ENCODE data around the gene BLOC1S1. TPM values are rescaled to one million over a fixed set of nuclear protein-coding genes. Genes with fewer than 3 reads are reported as not detected.

The BLOC1S1 gene
- total RNA-seq, 1 donor from 2014 or later, result 51.0 TPM

- H3K4me3 Mint-ChIP-seq (ENCODE audit: unreplicated experiment), result no peak overlapping the region
- Histone ChIP-seq H3K9me3 (ENCODE audit: insufficient read depth, low read depth, low read length) (no peaks in the 10 kb centered on the region), H4K20me1 (ENCODE audit: insufficient read depth, low read length) (no peaks in the 10 kb centered on the region), H3K27ac (ENCODE audit: low read depth, low read length) (no peak overlapping the region), H3K36me3 (ENCODE audit: insufficient read depth, low read length) (no peaks in the 10 kb centered on the region), H3K9ac (ENCODE audit: low read length) (no peak overlapping the region), H3K79me2 (ENCODE audit: insufficient read depth, low read length) (no peaks in the 10 kb centered on the region), H3K4me3 (ENCODE audit: insufficient read depth, low read depth, low read length) (no peak overlapping the region), H3K4me2 (ENCODE audit: low read length) (no peak overlapping the region), H2AFZ (ENCODE audit: low read depth, low read length) (no peak overlapping the region), H3K4me1 (ENCODE audit: insufficient read depth, low read length) (no peaks in the 10 kb centered on the region), H3K27me3 (ENCODE audit: insufficient read depth, low read length) (no peaks in the 10 kb centered on the region)
- no peak overlapping the region for H3K27ac Mint-ChIP-seq (ENCODE audit: unreplicated experiment)
- no peak for TF ChIP-seq EZH2 (IDR thresholded peaks at IDR 0.05; ENCODE audit: insufficient read depth, low read length)
- TF ChIP-seq CTCF (IDR thresholded peaks at IDR 0.05; ENCODE audit: insufficient read depth, low read depth, low read length), result no peak
- no peaks in the 10 kb centered on the region for H3K4me1 Mint-ChIP-seq (ENCODE audit: low read depth, unreplicated experiment)
- no peaks in the 10 kb centered on the region for H3K36me3 Mint-ChIP-seq (ENCODE audit: low read depth, unreplicated experiment)
- no peak for DNase-seq (ENCODE audit: low read depth)
- peaks cover 11% of the 10 kb centered on the region for H3K27me3 Mint-ChIP-seq (ENCODE audit: low read depth, unreplicated experiment)
- no peak for FAIRE-seq
- H3K9me3 Mint-ChIP-seq (ENCODE audit: unreplicated experiment), result peaks cover 1% of the 10 kb centered on the region
These were observed 44.1 kb upstream of the BLOC1S1 start for GRCh38 chr12:55671746-55672145.

- TF ChIP-seq EZH2 (IDR thresholded peaks at IDR 0.05; ENCODE audit: insufficient read depth, low read length) (no peak), CTCF (IDR thresholded peaks at IDR 0.05; ENCODE audit: insufficient read depth, low read depth, low read length) (no peak)
- Histone ChIP-seq H3K4me1 (ENCODE audit: insufficient read depth, low read length) (no peaks in the 10 kb centered on the region), H3K79me2 (ENCODE audit: insufficient read depth, low read length) (no peaks in the 10 kb centered on the region), H4K20me1 (ENCODE audit: insufficient read depth, low read length) (no peaks in the 10 kb centered on the region), H3K4me3 (ENCODE audit: insufficient read depth, low read depth, low read length) (no peak overlapping the region), H3K9ac (ENCODE audit: low read length) (no peak overlapping the region), H3K4me2 (ENCODE audit: low read length) (no peak overlapping the region), H2AFZ (ENCODE audit: low read depth, low read length) (no peak overlapping the region), H3K9me3 (ENCODE audit: insufficient read depth, low read depth, low read length) (no peaks in the 10 kb centered on the region), H3K27ac (ENCODE audit: low read depth, low read length) (no peak overlapping the region), H3K36me3 (ENCODE audit: insufficient read depth, low read length) (no peaks in the 10 kb centered on the region), H3K27me3 (ENCODE audit: insufficient read depth, low read length) (no peaks in the 10 kb centered on the region)
- Mint-ChIP-seq H3K27ac (ENCODE audit: unreplicated experiment) (no peak overlapping the region), H3K36me3 (ENCODE audit: low read depth, unreplicated experiment) (no peaks in the 10 kb centered on the region), H3K27me3 (ENCODE audit: low read depth, unreplicated experiment) (peaks cover 11% of the 10 kb centered on the region), H3K4me1 (ENCODE audit: low read depth, unreplicated experiment) (no peaks in the 10 kb centered on the region), H3K9me3 (ENCODE audit: unreplicated experiment) (peaks cover 1% of the 10 kb centered on the region), H3K4me3 (ENCODE audit: unreplicated experiment) (no peak overlapping the region)
- FAIRE-seq, result no peak
- DNase-seq (ENCODE audit: low read depth), result no peak
These were observed 42.2 kb upstream of the BLOC1S1 start for GRCh38 chr12:55673638-55674037.

- Histone ChIP-seq H3K4me2 (ENCODE audit: low read length) (no peak overlapping the region), H4K20me1 (ENCODE audit: insufficient read depth, low read length) (no peaks in the 10 kb centered on the region), H2AFZ (ENCODE audit: low read depth, low read length) (no peak overlapping the region), H3K27me3 (ENCODE audit: insufficient read depth, low read length) (no peaks in the 10 kb centered on the region), H3K4me1 (ENCODE audit: insufficient read depth, low read length) (no peaks in the 10 kb centered on the region), H3K9me3 (ENCODE audit: insufficient read depth, low read depth, low read length) (no peaks in the 10 kb centered on the region), H3K4me3 (ENCODE audit: insufficient read depth, low read depth, low read length) (no peak overlapping the region), H3K27ac (ENCODE audit: low read depth, low read length) (no peak overlapping the region), H3K79me2 (ENCODE audit: insufficient read depth, low read length) (no peaks in the 10 kb centered on the region), H3K36me3 (ENCODE audit: insufficient read depth, low read length) (no peaks in the 10 kb centered on the region), H3K9ac (ENCODE audit: low read length) (no peak overlapping the region)
- no peaks in the 10 kb centered on the region for H3K4me1 Mint-ChIP-seq (ENCODE audit: low read depth, unreplicated experiment)
- peaks cover 10% of the 10 kb centered on the region for H3K27me3 Mint-ChIP-seq (ENCODE audit: low read depth, unreplicated experiment)
- no peak overlapping the region for H3K27ac Mint-ChIP-seq (ENCODE audit: unreplicated experiment)
- no peak for TF ChIP-seq EZH2 (IDR thresholded peaks at IDR 0.05; ENCODE audit: insufficient read depth, low read length)
- TF ChIP-seq CTCF (IDR thresholded peaks at IDR 0.05; ENCODE audit: insufficient read depth, low read depth, low read length), result no peak
- FAIRE-seq (no peak), DNase-seq (ENCODE audit: low read depth) (no peak)
- peaks cover 1% of the 10 kb centered on the region for H3K9me3 Mint-ChIP-seq (ENCODE audit: unreplicated experiment)
- H3K4me3 Mint-ChIP-seq (ENCODE audit: unreplicated experiment), result no peak overlapping the region
- no peaks in the 10 kb centered on the region for H3K36me3 Mint-ChIP-seq (ENCODE audit: low read depth, unreplicated experiment)
These were observed 40.2 kb upstream of the BLOC1S1 start for GRCh38 chr12:55675666-55676065.
